ENCODE results near the gene SH3BP4.

GRCh38 chr2:235091983-235092382 is 140.2 kb downstream of the SH3BP4 start:
- TF ChIP-seq POLR2A (IDR thresholded peaks at IDR 0.05; ENCODE audit: low read length) (no peak), GATA1 (IDR thresholded peaks at IDR 0.05; ENCODE audit: low read depth, low read length) (no peak)

All from erythroblast (primary cell).